ENCODE data around the gene ELOVL5. TPM values are rescaled to one million over a fixed set of nuclear protein-coding genes. Genes with fewer than 3 reads are reported as not detected.
"Not testable (repeated sequence)": the region's sequence is repeated elsewhere in the genome, so short reads cannot be mapped to it uniquely, and the experiment has no call there.

Gene ELOVL5
- 100 to 1,000 TPM; 108 to 111 TPM for total RNA-seq
- polyA plus RNA-seq, result 100 to 1,000 TPM; 108 to 125 TPM

GRCh38 chr6:53348371-53349208 is at the start of gene ELOVL5:
ELOVL5 (minus strand) TSS chr6:53348950; CDS start chr6:53295699, 53,251 bp downstream.
- Mint-ChIP-seq H3K9me3 (peaks cover 0 to 2% (median 0%) of the 10 kb centered on the region in 8 donors), H3K36me3 (peaks cover 4 to 40% of the 10 kb centered on the region in 2 donors), H3K27ac (peak within 1 kb of the TSS; percentile 97 to 99 (median 98)), H3K4me3 (peak within 1 kb of the TSS; percentile 94 to 99 (median 98)), H3K4me1 (peaks cover 40 to 53% (median 46%) of the 10 kb centered on the region in 4 donors), H3K27me3 (no peaks in the 10 kb centered on the region)
- Histone ChIP-seq H3K4me3 (ENCODE audit: low read length in 2 of 2) (peak within 1 kb of the TSS; percentile 55 to 88), H3K27ac (ENCODE audit: low read depth, low read length) (peak within 1 kb of the TSS; percentile 96), H3K36me3 (ENCODE audit: insufficient read depth, low read length) (no peaks in the 10 kb centered on the region), H3K4me1 (ENCODE audit: insufficient read depth, low read length) (peaks cover 42% of the 10 kb centered on the region), H3K9me3 (ENCODE audit: control insufficient read depth in 1 of 2, low read length in 2 of 2) (no peaks in the 10 kb centered on the region), H3K27me3 (ENCODE audit: insufficient read depth, low read length) (no peaks in the 10 kb centered on the region)
- POLR2A ChIA-PET (ENCODE audit: partially characterized antibody), result interaction anchor here (0.7 to 7.7 kb wide), 24 partner anchors 8 to 176 kb away, joined by 3 to 202 read pairs (median 12); no protein-coding TSS in a partner anchor
- CTCF ChIA-PET (ENCODE audit: partially characterized antibody), result interaction anchor here (0.9 to 3.5 kb wide), 18 partner anchors 12 to 176 kb away, joined by 3 to 29 read pairs (median 5); no protein-coding TSS in a partner anchor
- intact Hi-C loops (cut with micrococcal nuclease), result loop anchor here (1.0 to 5.0 kb wide), 4 partner anchors 11 to 199 kb away; partner anchors contain the start of gene GCLC
- peak; percentile 92 to 98 (median 94) for DNase-seq

DNA sequence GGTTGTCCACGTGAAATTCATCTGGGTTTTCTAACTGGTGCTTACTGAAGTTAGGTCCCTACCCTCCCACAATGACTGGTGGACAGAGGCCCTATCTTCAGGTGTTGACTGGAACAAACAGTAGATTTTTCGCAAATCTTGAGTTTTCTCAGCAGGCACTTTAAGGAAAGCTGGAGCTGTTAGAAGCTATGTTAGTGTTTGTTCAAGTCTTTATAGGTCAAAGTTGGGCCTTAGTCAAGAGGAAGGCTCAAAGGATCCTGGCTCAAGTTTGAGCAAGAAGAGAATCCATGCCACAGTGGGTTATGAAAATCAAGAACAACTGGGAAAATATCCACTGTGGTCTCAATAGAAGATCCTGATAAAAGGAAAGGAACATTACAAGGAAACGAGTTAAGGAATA is 48.5 kb upstream of the ELOVL5 start:
- H3K36me3 Mint-ChIP-seq, result no peaks in the 10 kb centered on the region
- Histone ChIP-seq H3K36me3 (ENCODE audit: insufficient read depth, low read length) (no peaks in the 10 kb centered on the region), H3K4me3 (ENCODE audit: low read length in 2 of 2) (no peak overlapping the region), H3K9me3 (ENCODE audit: control insufficient read depth in 1 of 2, low read length in 2 of 2) (no peaks in the 10 kb centered on the region), H3K4me1 (ENCODE audit: insufficient read depth, low read length) (no peaks in the 10 kb centered on the region), H3K27ac (ENCODE audit: low read depth, low read length) (no peak overlapping the region), H3K27me3 (ENCODE audit: insufficient read depth, low read length) (no peaks in the 10 kb centered on the region)
- no peaks in the 10 kb centered on the region for H3K4me1 Mint-ChIP-seq
- no peak for DNase-seq
- H3K27me3 Mint-ChIP-seq, result no peaks in the 10 kb centered on the region
- H3K4me3 Mint-ChIP-seq, result no peak overlapping the region
- CTCF ChIA-PET (ENCODE audit: partially characterized antibody), result interaction anchor here (1.0 to 1.5 kb wide), 3 partner anchors 14 to 227 kb away, joined by 4 to 6 read pairs (median 6); no protein-coding TSS in a partner anchor
- no peaks in the 10 kb centered on the region for H3K9me3 Mint-ChIP-seq
- H3K27ac Mint-ChIP-seq, result no peak overlapping the region
- intact Hi-C loops (cut with micrococcal nuclease), result no loop called here
- POLR2A ChIA-PET (ENCODE audit: partially characterized antibody), result no interaction called here

DNA sequence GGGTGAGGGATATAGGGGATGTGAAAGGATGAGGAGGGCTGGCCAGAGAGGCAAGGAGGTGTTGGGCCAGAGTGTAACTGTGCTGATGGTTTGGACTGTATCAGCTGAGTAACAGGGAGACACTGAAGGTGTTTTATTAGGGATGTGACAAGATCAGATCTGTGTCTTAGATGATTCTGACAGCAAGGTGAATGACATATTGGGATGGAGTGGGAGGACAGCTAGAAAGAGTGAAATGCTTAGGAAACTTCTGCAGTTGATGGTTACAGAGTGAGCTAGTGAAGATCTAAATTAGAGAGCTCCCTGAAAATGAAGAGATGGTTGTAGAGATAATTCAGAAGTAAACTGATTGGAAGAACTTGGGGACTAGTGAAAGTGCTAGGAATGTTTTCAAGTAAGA is 47.2 kb upstream of the ELOVL5 start:
- H3K4me1 Mint-ChIP-seq, result no peaks in the 10 kb centered on the region
- no peak for DNase-seq
- Histone ChIP-seq H3K9me3 (ENCODE audit: control insufficient read depth in 1 of 2, low read length in 2 of 2) (no peaks in the 10 kb centered on the region), H3K27me3 (ENCODE audit: insufficient read depth, low read length) (no peaks in the 10 kb centered on the region), H3K36me3 (ENCODE audit: insufficient read depth, low read length) (no peaks in the 10 kb centered on the region), H3K27ac (ENCODE audit: low read depth, low read length) (no peak overlapping the region), H3K4me1 (ENCODE audit: insufficient read depth, low read length) (no peaks in the 10 kb centered on the region), H3K4me3 (ENCODE audit: low read length in 2 of 2) (no peak overlapping the region)
- H3K9me3 Mint-ChIP-seq, result no peaks in the 10 kb centered on the region
- H3K36me3 Mint-ChIP-seq, result no peaks in the 10 kb centered on the region
- H3K27me3 Mint-ChIP-seq, result no peaks in the 10 kb centered on the region
- ChIA-PET POLR2A (ENCODE audit: partially characterized antibody) (interaction anchor here (1.0 kb wide), 1 partner anchor 48 kb away, joined by 5 read pairs; the partner anchor contains the start of gene ELOVL5), CTCF (ENCODE audit: partially characterized antibody) (interaction anchor here (1.5 kb wide), 1 partner anchor 15 kb away, joined by 6 read pairs; no protein-coding TSS in a partner anchor)
- H3K4me3 Mint-ChIP-seq, result no peak overlapping the region
- intact Hi-C loops (cut with micrococcal nuclease), result no loop called here
- H3K27ac Mint-ChIP-seq, result no peak overlapping the region

- no peak overlapping the region for H3K4me3 ChIP-seq (ENCODE audit: low read length in 2 of 2)
- H3K27me3 Mint-ChIP-seq, result no peaks in the 10 kb centered on the region
- no peaks in the 10 kb centered on the region for H3K4me1 Mint-ChIP-seq
- no peak overlapping the region for H3K27ac Mint-ChIP-seq
- H3K27me3 ChIP-seq (ENCODE audit: insufficient read depth, low read length), result no peaks in the 10 kb centered on the region
- H3K36me3 ChIP-seq (ENCODE audit: insufficient read depth, low read length), result no peaks in the 10 kb centered on the region
- no peaks in the 10 kb centered on the region for H3K9me3 ChIP-seq (ENCODE audit: control insufficient read depth in 1 of 2, low read length in 2 of 2)
- no peaks in the 10 kb centered on the region for H3K4me1 ChIP-seq (ENCODE audit: insufficient read depth, low read length)
- DNase-seq, result no peak
- intact Hi-C loops (cut with micrococcal nuclease), result no loop called here
- no peaks in the 10 kb centered on the region for H3K9me3 Mint-ChIP-seq
- H3K36me3 Mint-ChIP-seq, result no peaks in the 10 kb centered on the region
- POLR2A ChIA-PET (ENCODE audit: partially characterized antibody), result no interaction called here
- H3K4me3 Mint-ChIP-seq, result no peak overlapping the region
- H3K27ac ChIP-seq (ENCODE audit: low read depth, low read length), result no peak overlapping the region
- CTCF ChIA-PET (ENCODE audit: partially characterized antibody), result interaction anchor here (0.6 to 1.1 kb wide), 8 partner anchors 15 to 223 kb away, joined by 3 to 5 read pairs (median 4); no protein-coding TSS in a partner anchor
Measured at GRCh38 chr6:53394704-53395103, 46.0 kb upstream of the ELOVL5 start.

- intact Hi-C loops (cut with micrococcal nuclease), result no loop called here
- Mint-ChIP-seq H3K4me3 (no peak overlapping the region), H3K27ac (no peak overlapping the region), H3K4me1 (no peaks in the 10 kb centered on the region), H3K36me3 (no peaks in the 10 kb centered on the region), H3K9me3 (peaks cover 0 to 3% (median 0%) of the 10 kb centered on the region in 8 donors), H3K27me3 (no peaks in the 10 kb centered on the region)
- no peaks in the 10 kb centered on the region for H3K9me3 ChIP-seq (ENCODE audit: control insufficient read depth in 1 of 2, low read length in 2 of 2)
- ChIA-PET POLR2A (ENCODE audit: partially characterized antibody) (no interaction called here), CTCF (ENCODE audit: partially characterized antibody) (no interaction called here)
- no peak overlapping the region for H3K4me3 ChIP-seq (ENCODE audit: low read length in 2 of 2)
- H3K27me3 ChIP-seq (ENCODE audit: insufficient read depth, low read length), result no peaks in the 10 kb centered on the region
- DNase-seq, result no peak
- no peaks in the 10 kb centered on the region for H3K36me3 ChIP-seq (ENCODE audit: insufficient read depth, low read length)
- no peaks in the 10 kb centered on the region for H3K4me1 ChIP-seq (ENCODE audit: insufficient read depth, low read length)
- no peak overlapping the region for H3K27ac ChIP-seq (ENCODE audit: low read depth, low read length)
Measured at GRCh38 chr6:53391170-53391569, 42.4 kb upstream of the ELOVL5 start.

DNA sequence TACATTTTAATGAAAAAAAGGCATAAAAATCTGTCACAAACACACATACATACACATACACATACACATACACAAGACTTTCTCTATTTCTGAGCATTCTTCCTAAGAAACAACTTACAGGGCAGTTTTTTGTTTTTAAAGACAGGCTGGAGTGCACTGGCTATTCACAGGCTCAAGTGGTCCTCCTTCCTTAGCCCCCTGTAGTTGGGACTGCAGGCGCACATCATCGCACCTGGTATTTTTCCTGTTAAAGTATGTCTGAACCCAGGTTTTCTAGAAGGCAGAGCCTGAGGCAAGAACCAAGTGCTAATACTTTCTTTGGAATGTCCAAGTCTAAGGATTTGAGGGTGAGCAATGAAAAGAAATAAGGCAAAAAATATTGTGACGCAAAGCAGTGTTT is 41.3 kb upstream of the ELOVL5 start:
- H3K27ac ChIP-seq (ENCODE audit: low read depth, low read length), result no peak overlapping the region
- no peak overlapping the region for H3K4me3 ChIP-seq (ENCODE audit: low read length in 2 of 2)
- ChIA-PET POLR2A (ENCODE audit: partially characterized antibody) (no interaction called here), CTCF (ENCODE audit: partially characterized antibody) (no interaction called here)
- no peak overlapping the region for H3K27ac Mint-ChIP-seq
- H3K36me3 ChIP-seq (ENCODE audit: insufficient read depth, low read length), result no peaks in the 10 kb centered on the region
- H3K4me1 ChIP-seq (ENCODE audit: insufficient read depth, low read length), result no peaks in the 10 kb centered on the region
- H3K36me3 Mint-ChIP-seq, result no peaks in the 10 kb centered on the region
- H3K27me3 ChIP-seq (ENCODE audit: insufficient read depth, low read length), result no peaks in the 10 kb centered on the region
- no peaks in the 10 kb centered on the region for H3K4me1 Mint-ChIP-seq
- no peak for DNase-seq
- peaks cover 0 to under 1% of the 10 kb centered on the region in 2 donors for H3K27me3 Mint-ChIP-seq
- intact Hi-C loops (cut with micrococcal nuclease), result no loop called here
- peaks cover 0 to 3% (median 0%) of the 10 kb centered on the region in 8 donors for H3K9me3 Mint-ChIP-seq
- no peak overlapping the region for H3K4me3 Mint-ChIP-seq
- no peaks in the 10 kb centered on the region for H3K9me3 ChIP-seq (ENCODE audit: control insufficient read depth in 1 of 2, low read length in 2 of 2)

DNA sequence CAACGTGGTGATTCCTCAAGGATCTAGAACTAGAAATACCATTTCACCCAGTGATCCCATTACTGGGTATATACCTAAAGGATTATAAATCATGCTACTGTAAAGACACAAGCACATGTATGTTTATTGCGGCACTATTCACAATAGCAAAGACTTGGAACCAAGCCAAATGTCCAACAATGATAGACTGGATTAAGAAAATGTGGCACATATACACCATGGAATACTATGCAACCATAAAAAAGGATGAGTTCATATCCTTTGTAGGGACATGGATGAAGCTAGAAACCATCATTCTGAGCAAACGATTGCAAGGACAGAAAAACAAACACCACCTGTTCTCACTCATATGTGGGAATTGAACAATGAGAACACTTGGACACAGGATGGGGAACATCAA is 39.9 kb upstream of the ELOVL5 start:
- H3K36me3 Mint-ChIP-seq; H3K9me3 ChIP-seq (ENCODE audit: control insufficient read depth in 1 of 2, low read length in 2 of 2); H3K4me3 Mint-ChIP-seq; CTCF ChIA-PET (ENCODE audit: partially characterized antibody); intact Hi-C loops (cut with micrococcal nuclease); H3K4me3 ChIP-seq (ENCODE audit: low read length in 2 of 2); H3K4me1 Mint-ChIP-seq; H3K36me3 ChIP-seq (ENCODE audit: insufficient read depth, low read length); H3K27ac Mint-ChIP-seq; POLR2A ChIA-PET (ENCODE audit: partially characterized antibody); H3K27me3 Mint-ChIP-seq; H3K27me3 ChIP-seq (ENCODE audit: insufficient read depth, low read length); H3K4me1 ChIP-seq (ENCODE audit: insufficient read depth, low read length); H3K9me3 Mint-ChIP-seq; DNase-seq; H3K27ac ChIP-seq (ENCODE audit: low read depth, low read length): not testable (repeated sequence)
